Prostate gland (tissue), 2 donors: Measurements from ENCODE around the gene GPR18. TPM values are rescaled to one million over a fixed set of nuclear protein-coding genes. Genes with fewer than 3 reads are reported as not detected.

Experiments used
- DNase-seq: peaks from one replicate; pipeline ENCODE4 v3.0.0-alpha.2; 2019; ENCODE audit warnings: low spot score
- H3K27ac ChIP-seq, 2 donors: fragments of 200-600 bp; sonication (generic); 2 replicates each; pipeline ENCODE4 v1.5.1; 2017 to 2019
- H3K27me3 ChIP-seq: fragments of 200-600 bp; sonication (generic); replicated peaks from 2 replicates; pipeline ENCODE4 v1.5.1; 2019; ENCODE audit not compliant: insufficient read depth
- H3K36me3 ChIP-seq, 2 donors: fragments of 200-600 bp; sonication (generic); 1 replicate in 1 of 2; 2 replicates in 1 of 2; pipeline versions ENCODE4 v1.5.1 to v1.8.1; 2017 to 2019
- H3K4me1 ChIP-seq: fragments of 200-600 bp; sonication (generic); replicated peaks from 2 replicates; pipeline ENCODE4 v1.5.1; 2019
- H3K4me3 ChIP-seq, 2 donors: fragments of 200-600 bp; sonication (generic); 2 replicates each; pipeline ENCODE4 v1.5.1; 2017 to 2019
- H3K9me3 ChIP-seq: fragments of 200-600 bp; sonication (generic); 2 replicates; pipeline ENCODE4 v1.5.1; 2017
- POLR2A ChIP-seq: fragments of 450-650 bp; IDR thresholded peaks from one replicate; pipeline ENCODE4 v1.6.1; 2016; ENCODE audit warnings: antibody characterized with exemption, mild to moderate bottlenecking
- POLR2AphosphoS5 ChIP-seq: sonication (generic); formaldehyde crosslinking; IDR thresholded peaks from one replicate; pipeline ENCODE4 v1.6.1; 2017; ENCODE audit warnings: antibody characterized with exemption
- WGBS: methylation state at CpG from one replicate; pipeline ENCODE4 v1.1.5; 2018; 5-methylcytosine and 5-hydroxymethylcytosine counted together
- intact Hi-C: fragments of 100-400 bp; cut with DNase I; formaldehyde crosslinking; loops from one replicate; pipeline ENCODE4 v1.14.2; 2022
- total RNA-seq, 2 donors: library from RNA; depleted of rRNA; stranded (reverse); fragments of >200 nt; gene quantifications; one replicate each; pipeline ENCODE4 v1.1.0, GENCODE V29; 2016
- TF ChIP-seq, protein P1 (sequence below), 4 experiments: fragments of 200-600 bp in 2 of 4; fragments of 450-650 bp in 2 of 4; sonication (generic) in 2 of 4; IDR thresholded peaks; 1 replicate in 3 of 4; 2 replicates in 1 of 4; pipeline ENCODE4 v1.5.1; 2016 to 2019; ENCODE audit warnings: antibody characterized with exemption in 4 of 4, mild to moderate bottlenecking in 2 of 4, moderate library complexity in 2 of 4

Gene GPR18
- total RNA-seq, 2 donors from 2014 or later = 1.4 TPM; not detected in 1

DNA sequence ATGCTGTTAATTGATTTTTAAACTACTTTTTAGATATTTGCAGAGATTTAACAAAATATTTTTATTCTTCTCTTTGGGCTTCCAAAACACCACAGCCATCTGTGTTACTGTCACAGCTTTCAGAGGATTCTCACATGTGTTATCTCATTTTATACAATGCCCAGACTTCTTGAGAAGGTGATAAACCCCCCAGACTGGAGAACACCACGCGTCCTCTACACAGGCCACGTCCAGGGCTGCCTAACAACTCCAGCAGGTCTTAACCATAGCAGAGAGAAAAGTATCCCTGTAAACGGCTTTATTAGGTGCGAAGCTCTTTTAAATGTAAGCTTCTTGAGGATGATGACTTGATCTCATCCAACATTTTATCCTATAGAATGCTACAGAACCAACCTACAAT, 47.0 kb upstream of the GPR18 start:
- no peak for DNase-seq
- H3K36me3 ChIP-seq = no peaks in the 10 kb centered on the region
- no peaks in the 10 kb centered on the region for H3K4me1 ChIP-seq
- intact Hi-C loops = no loop called here
- no peaks in the 10 kb centered on the region for H3K9me3 ChIP-seq
- 69% methylated on average over 5 of the region's 5 CpGs for WGBS
- TF ChIP-seq POLR2A = no peak
- TF ChIP-seq, protein P1, sequence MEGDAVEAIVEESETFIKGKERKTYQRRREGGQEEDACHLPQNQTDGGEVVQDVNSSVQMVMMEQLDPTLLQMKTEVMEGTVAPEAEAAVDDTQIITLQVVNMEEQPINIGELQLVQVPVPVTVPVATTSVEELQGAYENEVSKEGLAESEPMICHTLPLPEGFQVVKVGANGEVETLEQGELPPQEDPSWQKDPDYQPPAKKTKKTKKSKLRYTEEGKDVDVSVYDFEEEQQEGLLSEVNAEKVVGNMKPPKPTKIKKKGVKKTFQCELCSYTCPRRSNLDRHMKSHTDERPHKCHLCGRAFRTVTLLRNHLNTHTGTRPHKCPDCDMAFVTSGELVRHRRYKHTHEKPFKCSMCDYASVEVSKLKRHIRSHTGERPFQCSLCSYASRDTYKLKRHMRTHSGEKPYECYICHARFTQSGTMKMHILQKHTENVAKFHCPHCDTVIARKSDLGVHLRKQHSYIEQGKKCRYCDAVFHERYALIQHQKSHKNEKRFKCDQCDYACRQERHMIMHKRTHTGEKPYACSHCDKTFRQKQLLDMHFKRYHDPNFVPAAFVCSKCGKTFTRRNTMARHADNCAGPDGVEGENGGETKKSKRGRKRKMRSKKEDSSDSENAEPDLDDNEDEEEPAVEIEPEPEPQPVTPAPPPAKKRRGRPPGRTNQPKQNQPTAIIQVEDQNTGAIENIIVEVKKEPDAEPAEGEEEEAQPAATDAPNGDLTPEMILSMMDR (IDR thresholded peaks at IDR 0.05) = no peak
- TF ChIP-seq POLR2AphosphoS5 = no peak
- H3K27ac ChIP-seq = peak overlapping the region in 1 of 2 donors; percentile 1
- no peaks in the 10 kb centered on the region for H3K27me3 ChIP-seq
- no peak overlapping the region for H3K4me3 ChIP-seq

DNA sequence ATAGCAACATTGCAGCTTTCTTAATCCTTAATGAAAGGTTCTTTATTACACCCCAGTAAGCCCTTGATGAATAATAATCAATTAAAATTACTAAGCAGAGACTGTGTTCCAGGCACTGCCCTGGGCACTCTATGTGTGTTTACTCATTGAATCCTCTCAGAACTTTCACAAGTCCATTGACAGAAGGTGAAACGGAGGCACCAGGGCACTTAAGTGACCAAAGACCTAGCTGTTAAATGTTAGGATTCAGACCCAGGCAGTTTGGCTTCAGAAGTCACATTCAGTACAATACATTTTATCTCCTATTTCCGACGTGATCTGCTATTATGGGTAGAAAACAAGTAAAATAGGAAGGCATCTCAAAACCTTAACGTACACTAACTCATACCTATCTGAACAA, 46.4 kb upstream of the GPR18 start:
- Histone ChIP-seq H3K4me3 (no peak overlapping the region), H3K27ac (no peak overlapping the region), H3K27me3 (no peaks in the 10 kb centered on the region), H3K36me3 (no peaks in the 10 kb centered on the region), H3K4me1 (no peaks in the 10 kb centered on the region), H3K9me3 (no peaks in the 10 kb centered on the region)
- intact Hi-C loops = no loop called here
- TF ChIP-seq, protein P1 (IDR thresholded peaks at IDR 0.05) = no peak
- TF ChIP-seq POLR2A (no peak), POLR2AphosphoS5 (no peak)
- no peak for DNase-seq
- WGBS = 79% methylated on average over 4 of the region's 4 CpGs

DNA sequence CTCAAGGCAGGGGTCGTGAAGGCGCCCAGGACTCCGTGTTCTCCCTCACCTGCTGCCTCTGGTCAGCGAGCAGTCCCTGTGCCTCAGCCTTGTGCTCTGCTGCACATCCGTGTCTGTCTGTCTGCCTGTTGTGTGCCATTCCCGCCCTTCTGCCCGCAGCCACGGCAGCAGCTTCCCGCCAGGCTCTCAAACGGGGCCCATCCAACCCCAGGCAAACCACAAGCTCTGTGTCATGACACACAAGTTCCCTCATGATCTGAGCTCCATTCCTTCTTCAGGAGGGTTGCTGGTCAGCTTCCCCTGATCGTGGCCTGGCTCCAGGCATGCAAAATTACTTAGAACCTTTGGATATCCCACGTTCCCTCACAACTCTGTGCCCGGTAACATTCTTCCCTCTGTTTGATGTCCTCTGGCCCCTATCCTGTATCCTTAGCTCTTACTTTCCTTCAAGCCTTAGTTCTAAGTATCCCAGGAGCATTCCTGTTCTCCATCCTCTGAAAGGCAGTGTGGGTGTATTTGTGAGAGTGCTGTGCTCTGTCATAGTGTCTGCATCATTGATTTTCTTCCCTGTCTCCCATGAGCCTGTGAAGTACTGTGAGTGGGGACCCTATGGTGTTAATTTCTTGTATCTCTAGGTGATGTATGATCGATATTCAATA, 45.8 kb upstream of the GPR18 start:
- intact Hi-C loops = no loop called here
- TF ChIP-seq POLR2AphosphoS5 (no peak), POLR2A (no peak)
- TF ChIP-seq, protein P1 (IDR thresholded peaks at IDR 0.05) = no peak
- no peak for DNase-seq

DNA sequence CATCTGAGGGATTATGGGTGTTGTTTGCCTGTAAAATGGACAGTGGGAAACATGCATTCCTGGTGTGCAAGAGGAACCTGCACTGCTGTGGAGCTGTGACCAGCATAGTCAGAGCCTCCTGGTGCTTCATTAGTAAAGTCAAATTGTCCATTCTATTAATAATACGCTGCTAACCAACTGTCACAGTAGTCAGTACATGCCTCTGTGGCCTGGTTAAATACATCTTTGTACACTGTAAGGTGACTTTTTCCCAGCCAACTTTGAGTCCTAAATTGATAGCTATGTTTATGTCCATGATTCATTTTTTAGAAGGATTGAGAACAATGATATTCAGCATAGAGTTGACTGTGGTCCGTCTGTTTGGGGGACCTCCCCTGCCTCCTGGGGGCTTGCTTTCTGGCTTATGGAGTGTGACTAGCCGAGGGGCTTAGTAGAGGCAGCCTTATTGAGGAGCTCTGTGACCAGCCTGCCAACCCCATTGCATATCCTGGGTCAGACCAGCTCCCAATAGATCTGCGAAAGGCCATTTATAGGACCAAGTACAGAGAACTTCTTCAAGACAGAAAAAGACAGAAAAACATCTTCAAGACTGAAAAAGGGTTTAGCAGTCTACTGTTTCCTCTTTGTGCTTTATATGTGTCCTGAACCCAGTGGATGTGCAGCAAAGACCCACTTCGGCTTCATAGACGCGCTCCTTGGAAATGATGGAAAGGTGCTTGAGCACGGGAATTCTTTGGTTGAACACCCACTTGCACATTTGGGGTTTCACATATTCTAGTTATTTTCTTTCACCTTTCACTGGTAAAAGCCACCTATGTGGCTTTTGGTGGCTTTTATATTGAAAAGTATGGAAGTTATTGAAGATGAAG, 44.7 kb upstream of the GPR18 start:
- H3K27me3 ChIP-seq = no peaks in the 10 kb centered on the region
- H3K27ac ChIP-seq = no peak overlapping the region
- H3K4me1 ChIP-seq = no peaks in the 10 kb centered on the region
- TF ChIP-seq POLR2AphosphoS5 (no peak), POLR2A (no peak)
- TF ChIP-seq, protein P1 (IDR thresholded peaks at IDR 0.05) = no peak
- H3K9me3 ChIP-seq = no peaks in the 10 kb centered on the region
- WGBS = 96% methylated on average over 8 of the region's 8 CpGs
- no peaks in the 10 kb centered on the region for H3K36me3 ChIP-seq
- intact Hi-C loops = no loop called here
- DNase-seq = no peak
- H3K4me3 ChIP-seq = no peak overlapping the region

More for the DNA sequence above, 45.8 kb upstream of the GPR18 start:
- no peaks in the 10 kb centered on the region for H3K4me1 ChIP-seq
- no peak overlapping the region for H3K27ac ChIP-seq
- 89% methylated on average over 14 of the region's 14 CpGs for WGBS
- H3K27me3 ChIP-seq = no peaks in the 10 kb centered on the region
- H3K9me3 ChIP-seq = no peaks in the 10 kb centered on the region
- no peak overlapping the region for H3K4me3 ChIP-seq
- no peaks in the 10 kb centered on the region for H3K36me3 ChIP-seq
